CD4-positive, alpha-beta T cell treated with Interleukin-6 for 4 hours (primary cell): ENCODE results near the gene EHD3.
"Not testable (repeated sequence)": the region's sequence is repeated elsewhere in the genome, so short reads cannot be mapped to it uniquely, and the experiment has no call there.

Experiments
- DNase-seq: peaks from one replicate; pipeline ENCODE4 v3.0.0-alpha.2; 2020; ENCODE audit warnings: mixed read lengths

The EHD3 gene

DNA sequence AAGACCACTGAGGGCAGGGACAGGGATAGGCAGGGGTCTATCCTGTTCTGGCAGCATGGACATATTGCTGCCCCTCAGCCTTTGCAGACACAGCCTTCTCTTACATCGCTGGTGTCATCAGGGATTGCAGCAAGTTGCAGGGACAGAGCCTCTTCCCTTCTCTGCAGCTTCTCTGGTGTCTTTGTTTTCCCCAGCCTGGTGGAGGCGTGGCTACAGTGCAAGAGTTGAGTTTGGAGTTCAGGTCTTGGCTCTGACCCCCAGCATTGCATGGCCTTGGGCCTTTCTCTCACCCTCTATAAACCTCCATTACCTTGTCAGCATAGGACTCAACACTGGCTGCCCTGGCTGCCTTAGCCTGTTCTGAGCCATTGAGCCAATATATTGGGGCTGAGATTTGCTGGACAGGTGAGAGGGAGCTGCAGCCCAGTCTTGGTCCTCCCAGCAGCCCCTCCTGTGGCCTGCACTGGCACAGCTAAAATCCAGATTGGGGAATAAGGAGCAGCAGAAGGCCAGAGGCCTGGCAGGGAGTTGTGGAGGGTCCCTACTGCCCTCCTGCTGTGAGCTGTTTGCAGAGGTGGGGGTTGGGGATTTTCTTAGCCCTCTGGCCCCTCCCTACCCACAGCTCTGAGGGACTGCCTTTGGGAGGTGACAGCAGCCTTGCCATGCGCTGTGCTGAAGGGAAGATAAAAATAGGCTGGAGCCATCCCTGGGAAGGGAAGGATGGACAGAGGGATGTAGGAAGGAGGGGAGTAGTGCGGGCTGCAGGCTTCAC lies 22.8 kb downstream of the EHD3 start:
- no peak for DNase-seq

GRCh38 chr2:31258351-31258750 lies 24.4 kb downstream of the EHD3 start:
- no peak for DNase-seq

DNA sequence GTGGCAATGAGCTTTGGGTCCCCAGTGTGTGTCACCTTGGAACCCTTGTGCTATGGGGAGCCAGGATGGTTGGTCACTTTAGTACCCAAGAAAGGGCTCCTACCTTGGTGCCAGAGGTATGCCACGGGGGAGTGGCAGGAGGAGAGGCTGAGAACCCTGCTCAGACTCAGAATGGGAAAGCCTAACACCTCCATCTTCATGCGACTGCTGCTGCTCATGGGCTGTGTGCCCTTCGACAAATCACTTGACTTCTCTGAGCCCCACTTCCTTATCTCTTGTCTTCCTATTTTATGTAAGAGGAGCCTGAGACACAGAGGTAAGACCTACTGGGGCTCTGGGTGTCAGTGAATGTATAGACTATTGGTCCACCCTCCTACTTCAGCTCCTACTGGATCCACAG lies 25.1 kb downstream of the EHD3 start:
- DNase-seq, result no peak

- DNase-seq, result no peak
Measured at GRCh38 chr2:31260870-31261269, 26.9 kb downstream of the EHD3 start.

DNA sequence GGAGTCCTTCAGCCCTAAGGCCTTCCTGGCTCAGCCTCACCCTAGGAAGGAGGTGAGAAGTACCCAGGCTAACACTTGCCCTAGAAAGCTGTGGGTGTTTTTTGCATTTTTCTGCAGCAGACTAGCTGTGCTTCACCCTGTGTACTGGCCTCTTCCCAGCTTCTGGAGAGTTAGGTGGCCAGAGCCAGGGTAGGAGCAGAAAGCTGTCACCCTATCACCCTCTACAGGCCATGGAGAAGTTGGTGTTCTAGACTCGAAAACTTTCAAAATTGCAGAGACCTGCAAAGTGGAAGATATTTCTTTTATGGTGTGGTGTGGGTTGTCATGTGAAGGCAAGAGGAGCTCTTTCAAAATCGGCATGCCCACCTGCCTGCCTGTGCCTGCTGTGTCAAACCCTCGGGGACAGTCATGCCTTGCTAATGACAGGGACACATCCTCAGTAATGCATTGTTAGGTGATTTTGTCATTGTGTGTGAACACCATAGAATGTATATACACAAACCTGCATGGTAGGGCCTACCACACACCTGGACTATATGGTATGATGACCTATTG lies 29.8 kb downstream of the EHD3 start:
- DNase-seq, result no peak

GRCh38 chr2:31265234-31265633 lies 31.3 kb downstream of the EHD3 start:
- DNase-seq, result no peak

- DNase-seq, result no peak
Measured at GRCh38 chr2:31266804-31267203, 32.9 kb downstream of the EHD3 start.

DNA sequence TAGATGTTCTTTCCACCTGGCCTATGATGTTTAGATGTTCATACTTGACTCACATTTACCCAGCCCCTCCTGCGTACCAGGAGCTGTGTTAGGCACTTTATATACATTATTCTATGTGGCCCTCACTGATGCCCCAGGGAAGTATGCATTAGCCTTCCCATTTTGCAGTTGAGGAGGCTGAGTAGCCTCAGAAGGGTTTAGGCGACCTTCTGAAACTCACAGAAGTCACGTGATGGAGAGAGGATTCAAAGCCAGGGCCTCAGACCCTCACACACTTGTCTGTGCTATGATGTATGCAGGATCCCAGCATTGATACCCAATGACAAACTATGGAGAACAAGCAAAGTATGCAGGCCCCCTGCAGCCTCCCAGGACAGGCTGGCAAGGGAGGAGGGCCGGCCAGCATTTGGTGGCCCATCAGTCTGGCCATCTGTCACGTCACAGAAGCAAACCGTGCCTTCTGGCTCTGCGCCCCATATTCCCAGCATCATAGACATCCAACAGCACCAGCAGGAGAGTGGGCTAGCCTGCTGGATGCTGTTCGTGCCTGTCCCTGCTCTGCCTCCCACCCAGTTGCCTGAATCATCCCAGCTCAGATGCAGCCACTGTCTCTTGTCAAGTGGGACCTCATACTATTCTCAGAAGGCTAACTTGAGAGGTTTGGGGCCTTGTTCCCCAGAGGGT lies 33.6 kb downstream of the EHD3 start:
- no peak for DNase-seq

DNA sequence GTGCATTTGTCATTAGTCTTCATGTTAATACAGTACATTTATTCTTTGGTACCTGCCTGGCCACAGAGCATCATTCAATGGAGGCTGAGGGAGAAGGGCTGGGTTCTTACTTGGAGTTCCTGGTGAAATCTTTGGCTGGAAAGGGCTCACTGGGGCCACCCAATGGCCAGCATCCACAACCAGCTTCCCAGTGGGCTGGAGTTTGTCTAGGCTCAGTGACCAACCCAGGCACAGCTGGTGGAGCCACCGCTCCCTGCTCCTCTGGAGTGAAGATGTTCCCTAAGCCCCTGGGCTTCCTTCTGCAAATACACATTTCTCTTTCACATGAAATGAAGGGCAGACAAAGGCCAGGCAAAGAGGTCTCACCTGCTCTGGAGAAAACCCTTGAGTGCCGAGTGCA lies 34.4 kb downstream of the EHD3 start:
- no peak for DNase-seq

GRCh38 chr2:31269087-31269486 lies 35.1 kb downstream of the EHD3 start:
- DNase-seq, result no peak

- DNase-seq, result no peak
Measured at GRCh38 chr2:31270131-31270530, 36.2 kb downstream of the EHD3 start.

GRCh38 chr2:31270822-31271231 lies 36.9 kb downstream of the EHD3 start:
- no peak for DNase-seq

DNA sequence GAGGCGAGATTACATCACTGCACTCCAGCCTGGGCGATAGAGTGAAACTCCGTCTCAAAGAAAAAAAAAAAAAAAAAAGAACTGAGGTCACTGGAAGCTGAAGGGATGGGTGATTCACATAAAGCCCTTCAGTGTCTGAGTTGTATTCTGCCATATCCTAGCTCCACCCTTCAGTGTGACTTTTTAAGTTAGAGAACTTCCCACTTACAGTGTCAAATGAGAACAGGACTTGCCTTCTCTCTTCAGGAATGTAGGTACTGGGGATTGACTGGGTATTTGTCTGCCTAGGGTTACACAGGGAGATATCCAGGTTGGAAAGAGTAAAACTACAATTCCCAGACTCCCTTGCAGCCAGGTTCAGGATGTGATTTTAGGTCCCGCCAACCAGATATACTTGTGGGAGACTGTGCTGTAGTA lies 37.9 kb downstream of the EHD3 start:
- no peak for DNase-seq

- no peak for DNase-seq
Measured at GRCh38 chr2:31274401-31275075, 40.6 kb downstream of the EHD3 start.

DNA sequence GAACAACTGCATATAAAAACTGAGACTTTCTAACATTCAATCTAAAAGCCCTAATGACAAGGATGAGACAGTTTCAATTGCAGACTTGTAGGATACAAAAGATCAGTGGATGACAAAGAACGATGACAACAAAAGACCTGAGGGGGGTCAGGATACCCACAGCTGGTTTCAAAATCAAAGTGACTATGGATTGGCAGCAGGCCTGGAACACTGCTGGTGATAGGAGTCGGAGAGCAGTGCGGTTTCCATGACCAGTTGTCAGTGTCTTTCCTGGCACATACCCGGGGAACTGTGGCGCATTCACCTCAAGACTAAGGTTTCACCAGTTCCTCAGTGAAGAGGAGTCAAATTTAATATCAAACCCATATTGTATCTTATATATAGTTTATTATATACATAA lies 42.0 kb downstream of the EHD3 start:
- no peak for DNase-seq

DNA sequence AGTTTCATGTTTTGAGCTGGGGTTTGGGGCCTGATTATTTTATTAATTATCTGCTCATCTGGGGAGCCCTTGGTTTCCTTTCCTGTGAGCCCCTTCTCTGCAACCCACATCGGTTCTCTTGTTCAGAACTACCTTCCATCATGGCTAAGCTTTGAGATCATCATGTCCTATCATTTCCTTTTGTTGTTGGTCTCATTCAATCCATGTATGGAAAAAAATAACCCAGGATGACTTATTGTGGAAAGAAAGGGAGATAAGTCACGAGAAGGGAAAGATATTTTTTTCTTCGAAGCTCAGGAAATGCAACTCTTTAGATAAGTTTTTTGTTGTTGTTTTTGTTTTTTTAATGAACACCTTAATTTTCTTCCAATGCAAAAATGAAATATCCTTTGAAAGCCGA lies 43.7 kb downstream of the EHD3 start:
- no peak for DNase-seq

GRCh38 chr2:31282634-31283033 lies 48.7 kb downstream of the EHD3 start:
- DNase-seq, result no peak

DNA sequence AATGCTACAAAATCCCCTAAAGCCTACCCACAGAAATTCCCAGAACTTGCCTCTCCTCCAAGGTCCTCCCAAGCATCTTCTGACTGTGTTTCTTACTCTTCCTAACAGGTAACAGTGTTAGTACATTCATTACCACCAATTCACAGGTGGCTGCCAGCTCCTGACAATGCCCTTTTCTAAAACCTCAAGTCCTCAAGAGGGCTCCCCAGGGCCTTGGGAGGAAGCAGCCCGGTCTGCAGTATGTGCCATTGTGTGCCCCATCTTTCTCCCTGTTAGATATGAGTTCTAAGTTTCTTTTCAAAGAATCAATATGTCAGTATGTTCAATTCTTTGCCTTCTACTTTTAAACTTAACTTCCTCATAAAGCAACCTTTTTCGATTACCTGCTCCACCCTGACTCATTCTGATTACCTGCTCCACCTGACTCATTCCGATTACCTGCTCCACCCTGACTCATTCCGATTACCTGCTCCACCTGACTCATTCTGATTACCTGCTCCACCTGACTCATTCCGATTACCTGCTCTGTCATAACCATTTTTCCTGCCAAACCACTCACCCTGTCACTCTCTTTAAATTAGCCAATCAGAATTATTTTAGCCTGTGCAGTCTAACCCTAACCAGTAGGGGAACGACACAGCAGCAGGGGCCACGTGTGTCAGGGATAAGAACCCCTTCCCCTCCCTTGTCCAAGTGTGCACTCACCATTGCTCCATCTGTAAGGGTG lies 49.4 kb downstream of the EHD3 start:
- not testable (repeated sequence) for DNase-seq

GRCh38 chr2:31284107-31284506 lies 50.2 kb downstream of the EHD3 start:
- DNase-seq, result no peak

GRCh38 chr2:31286230-31286629 lies 52.3 kb downstream of the EHD3 start:
- DNase-seq, result no peak

DNA sequence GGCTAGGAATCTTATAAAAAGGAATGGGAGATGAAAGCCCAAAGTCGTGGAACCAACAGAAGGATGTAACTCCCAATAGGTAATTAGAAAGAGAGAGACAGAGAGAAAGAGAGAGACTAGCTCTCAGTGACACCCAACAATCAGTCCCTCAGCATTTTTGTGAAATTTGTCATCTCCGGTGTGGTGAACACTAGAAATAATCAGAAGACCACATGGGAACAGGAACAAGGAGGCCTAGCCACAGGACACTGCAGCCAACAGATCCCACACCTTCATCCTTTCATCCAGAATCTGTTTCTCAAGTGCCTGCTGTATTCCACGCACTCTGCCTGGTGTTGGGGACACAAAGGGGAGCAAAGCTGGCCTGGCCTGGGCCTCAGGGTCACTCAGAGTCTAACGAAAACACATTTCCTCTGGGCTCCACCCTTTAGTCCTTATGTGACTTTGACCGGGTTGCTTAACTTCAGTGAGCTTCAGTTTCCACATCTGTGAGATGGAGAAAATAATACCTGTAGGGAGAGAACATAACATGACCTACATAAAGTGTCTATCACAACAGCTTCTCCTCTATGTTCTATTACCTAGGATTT lies 53.1 kb downstream of the EHD3 start:
- no peak for DNase-seq

- no peak for DNase-seq
Measured at GRCh38 chr2:31287654-31288053, 53.7 kb downstream of the EHD3 start.

GRCh38 chr2:31294196-31294595 lies 60.2 kb downstream of the EHD3 start:
- no peak for DNase-seq
